Progenitor cell of endocrine pancreas (in vitro differentiated cells): Measurements from ENCODE around the gene CKS1B. TPM values are rescaled to one million over a fixed set of nuclear protein-coding genes. Genes with fewer than 3 reads are reported as not detected.

ENCODE experiments used
- DNase-seq: peaks from one replicate; pipeline ENCODE4 v3.0.0; 2021; ENCODE audit warnings: low spot score; ENCODE audit not compliant: unreplicated experiment
- H3K27ac Mint-ChIP-seq: 2 replicates; pipeline ENCODE4 v1.8.0; 2021; ENCODE audit warnings: mild to moderate bottlenecking, moderate library complexity, mixed read lengths
- H3K27me3 Mint-ChIP-seq: 2 replicates; pipeline ENCODE4 v1.8.0; 2021; ENCODE audit warnings: mixed read lengths
- H3K36me3 Mint-ChIP-seq: 2 replicates; pipeline ENCODE4 v1.8.0; 2022; ENCODE audit warnings: mixed read lengths; ENCODE audit not compliant: insufficient read depth
- H3K4me1 Mint-ChIP-seq: 2 replicates; pipeline ENCODE4 v1.8.0; 2021; ENCODE audit warnings: low read depth, mixed read lengths
- H3K4me3 Mint-ChIP-seq: 2 replicates; pipeline ENCODE4 v1.8.0; 2021; ENCODE audit warnings: low read depth, mild to moderate bottlenecking, moderate library complexity, mixed read lengths
- H3K9me3 Mint-ChIP-seq: 2 replicates; pipeline ENCODE4 v1.8.0; 2021; ENCODE audit warnings: low read depth, mixed read lengths
- CTCF ChIP-seq: fragments of 200-600 bp; sonication (generic); IDR thresholded peaks from one replicate; pipeline ENCODE4 v1.5.0; 2021; ENCODE audit warnings: antibody characterized with exemption, mild to moderate bottlenecking; ENCODE audit not compliant: unreplicated experiment
- total RNA-seq: library from RNA; stranded (reverse); gene quantifications from 2 replicates; pipeline ENCODE4 v1.2.1, GENCODE V29; 2021

The CKS1B gene
- total RNA-seq, 1 donor from 2014 or later: 78.7 TPM

GRCh38 chr1:154935749-154936554 lies 38.5 kb upstream of the CKS1B start:
- peak overlapping the region; percentile 100 for H3K27ac Mint-ChIP-seq
- no peaks in the 10 kb centered on the region for H3K27me3 Mint-ChIP-seq
- no peaks in the 10 kb centered on the region for H3K9me3 Mint-ChIP-seq
- no peak for DNase-seq
- peak overlapping the region; percentile 95 for H3K4me3 Mint-ChIP-seq
- H3K36me3 Mint-ChIP-seq: no peaks in the 10 kb centered on the region
- no peak for TF ChIP-seq CTCF
- peaks cover 10% of the 10 kb centered on the region for H3K4me1 Mint-ChIP-seq

DNA sequence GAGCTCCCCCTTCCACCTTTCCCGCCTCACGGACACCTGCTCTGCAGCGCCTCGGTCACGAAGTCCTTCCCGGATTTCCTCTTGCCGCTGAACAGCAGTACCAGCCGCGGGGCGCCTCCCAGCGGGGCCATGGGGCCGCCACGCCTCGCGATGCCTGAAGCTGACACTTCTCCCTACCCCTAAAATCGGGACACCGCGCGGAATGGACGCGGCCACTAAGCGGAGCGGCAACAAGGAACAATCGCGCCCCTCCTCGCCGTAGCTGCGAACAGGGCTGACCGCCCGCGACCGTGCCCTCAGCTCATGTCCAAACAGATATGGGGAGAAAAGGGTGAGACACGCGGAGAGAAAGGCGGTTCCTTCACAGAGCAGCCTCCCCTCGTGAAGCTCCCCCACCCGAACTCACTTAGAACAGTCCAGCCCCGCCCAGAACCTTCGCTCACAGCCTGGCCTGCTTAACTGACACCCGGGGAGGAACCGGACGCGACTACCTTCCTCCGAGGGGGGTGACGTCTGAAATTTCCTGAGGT lies 37.9 kb upstream of the CKS1B start, which contains the start of gene PMVK:
Gene PMVK (minus strand): TSS at position 165 of the 530 bp plus-strand sequence. CDS start 34 bp downstream, at position 131.
- DNase-seq: peak; percentile 83
- no peaks in the 10 kb centered on the region for H3K9me3 Mint-ChIP-seq
- no peaks in the 10 kb centered on the region for H3K36me3 Mint-ChIP-seq
- peaks cover 10% of the 10 kb centered on the region for H3K4me1 Mint-ChIP-seq
- peak within 1 kb of the TSS; percentile 95 for H3K4me3 Mint-ChIP-seq
- TF ChIP-seq CTCF: peak; percentile 51
- no peaks in the 10 kb centered on the region for H3K27me3 Mint-ChIP-seq
- peak within 1 kb of the TSS; percentile 100 for H3K27ac Mint-ChIP-seq

DNA sequence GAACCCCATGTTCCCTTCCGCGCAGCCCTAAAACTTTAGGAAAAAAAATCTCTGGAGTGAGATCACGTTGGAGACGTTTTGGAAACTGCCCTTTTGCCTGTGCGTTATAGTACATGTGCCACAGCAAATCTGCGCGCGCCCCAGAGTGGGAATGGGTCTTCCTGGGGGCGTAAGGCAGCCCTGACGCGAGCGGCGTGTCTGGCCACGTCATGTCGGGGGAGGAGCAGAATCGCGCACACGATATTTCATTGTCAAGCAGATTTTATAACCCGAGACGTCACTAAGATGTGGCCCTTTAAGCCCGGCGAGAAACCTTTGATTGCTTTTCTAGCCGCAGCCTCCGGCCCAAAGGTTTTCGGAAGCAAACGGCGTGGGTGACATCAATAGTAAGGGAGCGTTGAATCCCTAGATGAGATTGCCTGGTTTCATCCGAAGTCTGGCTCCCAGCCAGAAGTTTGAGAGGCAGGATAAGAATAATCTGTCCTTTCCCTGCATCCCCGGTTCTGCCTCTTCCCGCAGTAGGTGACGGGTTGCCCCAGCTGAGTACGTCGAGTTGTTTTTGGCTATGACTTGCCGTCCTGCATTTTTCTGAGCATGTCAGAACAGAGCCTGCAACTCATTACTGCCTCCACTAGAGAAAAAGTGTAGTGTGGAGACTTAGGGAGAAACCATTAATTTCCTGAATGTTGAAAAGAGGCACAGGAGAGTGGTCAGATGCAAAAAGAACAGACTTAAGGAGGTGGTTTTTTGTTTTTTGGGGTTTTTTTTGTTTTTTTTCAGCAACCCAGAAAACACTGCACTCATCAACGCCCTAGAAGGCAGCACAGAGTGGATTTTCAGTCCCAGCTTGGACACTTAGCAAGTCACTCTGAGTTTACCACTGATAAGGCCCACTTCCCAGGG lies 37.1 kb upstream of the CKS1B start:
- peaks cover 10% of the 10 kb centered on the region for H3K4me1 Mint-ChIP-seq
- H3K9me3 Mint-ChIP-seq: no peaks in the 10 kb centered on the region
- no peaks in the 10 kb centered on the region for H3K27me3 Mint-ChIP-seq
- no peak for TF ChIP-seq CTCF
- peak overlapping the region; percentile 100 for H3K27ac Mint-ChIP-seq
- peak overlapping the region; percentile 95 for H3K4me3 Mint-ChIP-seq
- no peaks in the 10 kb centered on the region for H3K36me3 Mint-ChIP-seq
- DNase-seq: peak; percentile 69

GRCh38 chr1:154937988-154938386 lies 36.5 kb upstream of the CKS1B start:
- Mint-ChIP-seq H3K4me3 (peak overlapping the region; percentile 95), H3K27me3 (no peaks in the 10 kb centered on the region), H3K36me3 (no peaks in the 10 kb centered on the region), H3K4me1 (peaks cover 10% of the 10 kb centered on the region), H3K27ac (peak overlapping the region; percentile 100), H3K9me3 (no peaks in the 10 kb centered on the region)
- TF ChIP-seq CTCF: no peak
- DNase-seq: no peak
